Effector CD4-positive, alpha-beta T cell (primary cell): ENCODE results near the gene CNOT6.

ENCODE experiments used
- DNase-seq: peaks from one replicate; pipeline ENCODE4 v3.0.0-alpha.2; 2020

CNOT6 gene

DNA sequence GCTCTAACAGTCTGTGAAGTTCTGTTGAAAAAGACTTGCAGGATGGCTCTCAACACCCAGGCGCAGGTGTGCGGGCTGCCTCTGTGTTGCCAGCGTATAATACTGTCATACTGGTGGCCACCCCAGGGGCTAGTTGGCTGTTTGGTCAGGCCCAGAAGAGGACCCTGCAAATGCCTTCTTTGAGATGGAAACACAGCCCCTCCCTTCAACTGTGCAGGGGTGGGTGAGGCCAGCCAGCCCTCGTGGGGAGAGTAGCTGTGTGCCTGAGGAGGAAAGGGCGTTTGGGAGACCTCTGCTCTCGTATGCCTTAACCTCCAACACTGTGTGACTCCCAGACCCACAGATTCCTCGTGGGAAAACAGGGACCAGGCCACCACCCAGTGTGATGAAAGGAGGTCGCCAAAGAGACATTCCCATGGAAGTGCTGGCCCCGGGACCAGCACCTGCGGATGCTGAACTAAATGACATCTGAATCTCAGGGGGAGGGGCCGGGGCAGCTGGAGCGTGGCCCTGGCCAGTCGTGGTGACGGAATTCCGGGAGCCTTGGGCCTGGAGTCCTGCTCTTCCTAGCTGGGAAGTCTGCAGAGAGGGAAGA is 108.4 kb downstream of the CNOT6 start:
- no peak for DNase-seq

DNA sequence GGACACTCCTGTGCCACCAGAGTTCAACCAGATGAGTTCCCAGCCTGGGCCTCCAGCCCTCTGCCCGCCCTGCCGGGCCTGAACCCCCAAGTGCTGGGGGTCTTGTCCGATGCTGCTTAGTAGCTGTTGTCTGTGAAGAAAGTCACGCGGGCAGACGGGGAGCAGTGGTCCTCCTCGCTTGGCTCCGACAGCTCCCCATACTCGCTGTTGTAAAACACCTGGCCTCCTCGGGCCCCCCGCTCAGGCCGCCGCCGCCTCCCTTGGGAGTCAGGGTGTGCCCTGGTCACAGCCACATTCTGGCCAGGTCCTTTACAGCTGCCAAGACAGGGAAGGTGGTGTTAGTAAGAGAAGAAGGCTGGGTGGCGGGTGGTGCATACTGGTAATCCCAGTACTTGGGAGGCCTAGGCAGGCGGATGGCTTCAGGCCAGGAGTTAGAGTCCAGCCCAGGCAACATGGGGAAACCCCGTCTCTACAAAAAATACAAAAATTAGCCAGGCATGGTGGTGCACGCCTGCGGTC is 109.0 kb downstream of the CNOT6 start:
- DNase-seq: no peak

DNA sequence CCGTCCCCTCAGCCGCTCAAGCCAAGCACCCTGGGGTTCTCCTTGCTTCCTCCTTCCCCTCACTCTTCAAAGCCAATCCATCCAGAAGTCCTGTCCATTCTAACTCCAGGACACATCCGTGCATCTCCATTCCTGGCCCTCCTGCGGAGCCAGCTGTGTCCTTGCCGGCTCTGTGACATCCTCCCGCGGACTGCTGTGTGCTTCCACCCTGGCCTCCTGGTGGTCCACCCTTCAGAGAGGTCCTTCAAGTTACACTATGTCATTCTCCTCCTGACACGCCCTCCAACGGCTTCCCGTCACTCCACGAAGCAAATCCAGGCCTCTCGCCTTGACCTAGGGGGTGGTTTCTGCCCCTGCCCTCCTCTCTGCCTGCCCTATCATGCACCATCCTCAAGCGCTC is 110.1 kb downstream of the CNOT6 start:
- DNase-seq: no peak

DNA sequence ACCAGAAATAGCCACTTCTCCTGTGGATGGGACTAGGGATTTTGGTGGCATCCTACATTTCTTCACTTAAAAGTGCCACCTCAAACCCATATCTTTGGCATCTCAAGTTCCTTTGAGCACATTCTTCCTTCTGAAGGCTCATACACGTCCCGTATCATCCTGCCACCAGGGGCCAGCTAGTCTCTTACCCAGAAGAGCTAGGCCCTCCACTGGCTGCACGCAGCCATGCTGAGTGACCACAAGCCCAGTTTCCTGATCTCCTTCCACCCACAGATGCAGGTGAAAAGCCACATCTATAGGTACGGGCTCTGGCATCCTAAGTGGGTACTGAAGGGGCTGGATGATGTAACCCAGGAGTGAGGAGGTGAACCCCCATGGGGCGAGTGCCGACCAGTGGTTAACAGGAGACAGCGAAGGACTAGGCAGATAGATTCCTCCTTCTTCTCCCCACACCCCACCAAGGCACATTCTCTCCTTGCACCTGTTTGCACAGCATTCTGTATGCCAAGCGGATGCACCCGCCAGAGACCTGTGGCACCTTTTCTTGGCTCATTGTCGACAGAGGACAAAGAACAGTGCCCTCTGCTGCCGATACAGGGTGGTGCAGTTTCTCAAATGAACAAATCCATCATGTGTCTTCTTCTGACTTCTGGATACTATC is 111.5 kb downstream of the CNOT6 start:
- DNase-seq: peak; percentile 58

DNA sequence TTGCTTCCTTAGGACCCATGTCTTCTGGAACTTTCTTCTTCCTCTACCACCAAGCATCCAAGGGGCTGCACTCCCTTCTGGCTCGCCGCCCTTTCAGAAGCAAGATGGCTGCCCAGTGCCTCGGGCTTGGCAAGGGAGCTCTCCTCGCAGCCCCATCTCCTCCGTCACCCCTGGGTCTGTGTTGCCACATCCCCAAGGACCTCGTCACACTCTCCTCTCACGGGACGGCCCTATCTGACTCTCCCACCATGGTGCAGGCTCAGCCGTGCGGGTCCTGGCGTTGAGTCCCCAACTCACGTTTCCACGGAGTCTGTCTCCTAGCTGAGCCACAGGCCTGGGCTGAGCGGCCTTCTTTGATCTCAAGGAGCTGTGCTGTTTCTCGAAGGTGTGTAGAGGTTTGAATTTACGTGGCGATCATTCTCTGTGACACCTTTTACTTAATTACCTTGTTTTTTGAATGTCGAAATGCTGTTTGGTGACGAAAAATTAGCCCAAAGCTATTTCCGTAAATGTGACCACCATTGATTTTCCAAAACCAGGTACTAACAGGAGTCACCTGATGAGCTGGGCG is 112.1 kb downstream of the CNOT6 start:
- DNase-seq: no peak

DNA sequence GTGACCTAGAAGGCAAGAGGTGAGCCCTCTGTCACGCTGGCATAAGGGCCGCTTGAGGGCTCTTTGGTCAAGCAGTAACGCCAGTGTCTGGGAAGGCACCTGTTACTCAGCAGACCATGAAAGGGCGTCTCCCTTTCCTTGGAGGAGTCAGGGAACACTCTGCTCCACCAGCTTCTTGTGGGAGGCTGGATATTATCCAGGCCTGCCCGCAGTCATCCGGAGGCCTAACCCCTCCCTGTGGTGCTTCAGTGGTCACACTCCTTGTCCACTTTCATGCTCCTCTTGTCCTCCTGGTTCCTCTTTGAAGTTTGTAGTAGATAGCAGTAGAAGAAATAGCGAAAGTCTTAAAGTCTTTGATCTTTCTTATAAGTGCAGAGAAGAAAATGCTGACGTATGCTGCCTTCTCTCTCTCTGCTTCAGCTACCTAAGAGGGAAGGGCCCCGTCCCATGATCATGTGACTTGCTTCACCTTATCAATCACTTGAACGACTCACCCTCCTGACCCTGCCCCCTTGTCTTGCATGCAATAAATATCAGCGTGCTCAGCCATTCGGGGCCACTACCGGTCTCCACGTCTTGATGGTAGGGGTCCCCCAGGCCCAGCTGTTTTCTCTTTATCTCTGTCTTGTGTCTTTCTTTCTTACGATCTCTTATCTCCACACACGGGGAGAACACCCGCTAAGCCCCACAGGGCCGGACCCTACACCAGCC is 113.8 kb downstream of the CNOT6 start:
- DNase-seq: no peak

DNA sequence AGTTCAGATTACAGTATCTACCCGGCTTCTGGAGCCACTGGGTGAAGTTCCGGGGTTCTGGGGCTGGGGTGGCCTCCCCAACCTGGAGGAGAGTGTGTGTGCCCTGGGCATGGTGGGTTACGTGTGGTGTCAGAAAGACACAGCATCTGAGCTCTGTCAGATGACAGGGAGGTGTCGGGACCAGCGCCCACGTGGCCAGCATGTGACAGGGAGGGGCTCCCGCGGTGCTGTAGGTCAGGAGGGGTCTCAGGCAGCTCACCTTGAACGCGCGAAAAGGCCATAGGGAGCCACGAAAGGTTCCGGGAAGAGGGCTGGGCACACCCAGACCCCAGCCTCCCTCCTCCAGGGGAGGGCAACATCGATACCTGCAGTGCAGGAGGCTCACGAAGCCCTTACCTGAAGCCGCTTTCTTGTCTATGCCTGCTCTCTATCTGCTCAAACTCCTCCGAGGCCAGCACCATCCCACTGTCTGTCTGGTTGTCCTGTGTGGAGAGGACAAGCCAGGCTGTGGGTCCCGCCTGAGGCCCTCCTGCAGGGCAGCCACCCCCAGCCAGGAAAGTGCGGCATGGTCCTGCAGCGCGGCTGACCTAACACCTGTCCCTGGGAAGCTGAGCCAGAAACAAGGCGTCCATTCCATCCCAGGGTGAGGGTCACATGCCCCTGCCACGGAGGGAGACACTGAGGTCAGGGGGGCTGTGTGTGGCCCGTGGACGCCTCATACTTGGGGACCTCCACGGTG is 114.6 kb downstream of the CNOT6 start:
- no peak for DNase-seq

DNA sequence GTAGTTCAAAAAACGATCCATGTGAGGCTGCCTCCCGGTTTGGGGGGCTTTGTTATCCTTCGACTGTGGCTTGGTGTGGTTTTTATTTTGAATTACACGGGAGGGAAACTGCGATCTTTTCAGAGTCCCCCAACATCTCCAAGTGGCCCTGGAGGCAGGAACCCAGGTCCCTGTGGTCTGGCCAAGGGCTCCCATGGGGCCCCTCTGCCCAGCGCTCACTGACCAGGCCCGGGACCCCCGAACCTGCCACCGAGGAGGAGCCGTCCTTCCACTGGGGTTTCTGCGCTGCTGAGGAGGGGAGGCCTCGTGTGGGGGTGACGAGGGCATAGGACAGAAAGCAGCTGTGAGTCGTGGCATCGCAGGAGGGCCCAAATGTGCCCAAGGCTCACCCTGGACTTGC is 115.2 kb downstream of the CNOT6 start:
- no peak for DNase-seq

DNA sequence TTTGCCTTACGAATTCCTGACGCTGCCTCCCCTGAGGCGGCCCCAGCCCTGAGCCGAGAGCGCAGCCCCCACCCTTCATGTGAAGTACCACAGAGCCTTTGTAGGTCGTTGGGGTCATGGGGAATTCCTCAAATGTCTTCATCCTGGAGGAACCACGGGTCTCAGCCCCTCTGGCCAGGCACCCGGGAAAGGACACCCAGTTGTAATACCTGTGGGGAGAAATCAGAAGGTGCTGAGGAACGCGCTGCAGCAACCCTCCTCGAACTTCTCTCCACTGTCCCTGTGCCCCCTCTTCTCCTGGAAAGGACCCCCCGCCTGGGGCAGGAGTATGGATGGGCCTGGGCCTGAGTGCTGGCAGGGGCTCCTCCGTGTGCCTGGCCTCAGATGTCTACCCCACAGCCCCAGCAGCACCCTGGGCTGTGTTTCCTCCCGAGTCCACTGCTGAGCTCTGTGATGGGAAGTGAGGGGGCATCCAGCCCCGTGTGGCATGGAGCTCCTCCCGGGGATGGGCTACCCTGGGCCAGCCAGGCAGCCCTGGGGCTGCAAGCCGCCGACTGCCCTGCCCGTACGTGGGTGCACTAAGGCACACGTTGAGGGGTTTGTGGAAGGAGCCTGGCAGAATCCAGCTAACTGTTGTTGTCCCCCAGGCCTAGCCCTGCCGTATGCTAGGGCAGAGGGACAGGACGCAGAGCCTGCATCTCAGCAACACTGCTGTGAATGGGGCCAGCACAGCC is 115.8 kb downstream of the CNOT6 start:
- DNase-seq: no peak

DNA sequence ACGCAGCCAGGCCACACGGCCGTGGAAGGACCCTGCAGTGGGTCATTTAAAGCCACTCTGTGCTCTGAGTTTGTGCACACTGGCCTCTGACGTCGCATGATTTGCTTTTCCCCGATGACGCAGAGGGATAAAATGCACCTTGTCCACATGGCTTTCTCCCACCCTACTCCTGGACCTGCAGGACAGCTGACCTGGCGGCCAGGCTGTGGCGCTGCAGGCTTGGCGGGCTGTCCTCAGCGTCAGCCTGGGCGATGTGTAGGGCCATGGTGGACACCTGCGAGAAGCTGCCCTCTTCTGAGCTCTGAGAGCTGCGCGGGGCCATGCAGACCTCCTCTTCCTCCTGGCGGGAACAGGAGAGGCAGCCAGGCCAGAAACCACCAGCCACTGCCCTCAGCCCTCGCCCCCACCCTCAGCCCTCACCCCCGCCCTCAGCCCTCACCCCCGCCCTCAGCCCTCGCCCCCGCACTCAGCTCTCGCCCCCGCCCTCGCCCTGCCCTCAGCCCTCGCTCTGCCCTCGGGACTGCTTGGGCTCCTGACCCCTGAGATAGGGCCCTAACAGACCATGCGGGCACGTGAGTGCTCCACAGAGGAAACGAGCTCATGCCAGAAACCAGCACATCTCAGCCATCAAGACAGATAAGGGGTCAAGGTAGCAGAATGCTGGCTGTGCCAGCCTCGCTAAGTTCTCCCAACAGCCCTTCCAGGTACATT is 117.1 kb downstream of the CNOT6 start:
- no peak for DNase-seq

DNA sequence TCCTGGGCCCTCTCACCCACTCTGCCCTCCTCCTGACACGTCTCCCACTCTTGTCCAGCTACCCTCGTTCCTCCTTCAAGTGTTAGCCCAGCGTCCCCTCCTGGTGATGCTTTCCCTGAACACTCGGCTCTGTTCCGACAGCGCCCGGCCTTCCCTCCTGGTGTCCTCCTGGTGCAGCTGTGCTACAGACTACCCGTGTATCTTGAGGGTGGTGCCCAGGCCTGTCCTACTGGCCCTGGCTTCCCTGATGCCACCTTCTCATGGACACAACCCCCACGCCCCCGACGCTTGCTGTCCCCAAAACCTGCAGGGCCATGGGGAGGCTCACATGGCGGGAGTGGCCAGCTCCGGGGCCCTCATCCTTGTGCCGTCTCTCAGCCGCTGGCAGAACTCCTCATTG is 118.5 kb downstream of the CNOT6 start:
- no peak for DNase-seq

DNA sequence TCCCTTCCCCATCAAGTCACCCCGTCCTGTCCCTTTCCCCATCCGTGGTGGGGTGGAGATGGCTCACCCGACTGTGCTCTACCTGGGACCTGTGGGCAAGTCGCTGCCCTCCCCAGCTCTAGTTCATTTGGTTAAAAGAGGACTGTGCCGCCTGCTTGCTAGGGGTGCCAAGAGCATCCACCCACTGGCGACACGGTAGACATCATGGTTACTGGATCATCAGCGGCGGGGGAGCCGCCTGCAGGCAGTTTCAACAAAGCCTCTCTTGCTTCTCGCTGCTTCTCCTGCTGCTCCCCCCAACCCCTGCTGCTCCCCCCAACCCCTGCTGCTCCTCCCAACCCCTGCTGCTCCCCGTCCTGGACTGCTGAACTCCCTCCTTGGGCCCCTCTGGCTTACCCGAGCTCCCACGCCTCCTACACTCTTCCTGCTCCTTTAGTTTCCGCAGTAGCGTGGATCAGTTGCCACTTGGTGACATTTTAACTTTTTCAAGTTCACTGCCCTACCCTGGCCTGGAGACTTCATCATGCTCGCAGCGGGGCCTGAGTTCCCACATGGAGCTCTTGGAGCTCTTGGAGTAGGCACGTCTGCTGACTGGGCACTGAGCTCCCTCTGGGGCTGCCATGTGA is 119.1 kb downstream of the CNOT6 start:
- DNase-seq: no peak

DNA sequence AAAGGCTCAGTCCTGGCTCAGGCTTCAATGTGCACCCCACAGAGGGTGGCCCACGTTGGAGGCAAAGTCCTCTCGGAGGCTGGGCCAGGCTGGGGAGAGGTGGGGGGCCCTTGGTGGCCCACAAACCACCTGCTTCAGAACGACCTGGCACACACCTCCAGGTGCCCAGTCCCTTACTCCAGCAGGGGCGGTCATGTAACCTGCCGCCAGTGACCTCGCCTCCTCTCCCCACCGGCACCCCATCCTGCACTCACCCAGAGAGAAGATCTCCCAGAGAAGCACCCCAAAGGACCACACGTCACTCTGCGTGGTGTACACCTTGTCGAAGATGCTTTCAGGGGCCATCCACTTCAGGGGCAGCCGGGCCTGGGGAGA is 119.6 kb downstream of the CNOT6 start:
- DNase-seq: no peak

DNA sequence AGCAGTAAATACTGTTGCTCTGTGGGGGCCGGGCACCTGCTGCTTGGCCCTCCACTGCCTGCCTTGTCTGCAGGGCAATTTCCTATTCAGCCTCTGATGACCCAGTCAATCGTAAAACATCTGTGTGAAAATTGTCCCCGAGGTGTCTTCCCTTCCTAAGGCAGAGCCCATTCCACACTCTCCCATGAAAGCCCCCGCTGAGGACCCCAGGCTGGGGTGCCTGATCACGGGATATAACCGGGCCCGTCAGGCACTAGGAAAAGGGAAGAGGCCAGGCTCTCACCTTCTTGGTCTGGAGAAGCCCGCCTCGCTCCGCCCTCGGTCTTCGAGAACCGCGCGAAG is 124.3 kb downstream of the CNOT6 start:
- DNase-seq: no peak

DNA sequence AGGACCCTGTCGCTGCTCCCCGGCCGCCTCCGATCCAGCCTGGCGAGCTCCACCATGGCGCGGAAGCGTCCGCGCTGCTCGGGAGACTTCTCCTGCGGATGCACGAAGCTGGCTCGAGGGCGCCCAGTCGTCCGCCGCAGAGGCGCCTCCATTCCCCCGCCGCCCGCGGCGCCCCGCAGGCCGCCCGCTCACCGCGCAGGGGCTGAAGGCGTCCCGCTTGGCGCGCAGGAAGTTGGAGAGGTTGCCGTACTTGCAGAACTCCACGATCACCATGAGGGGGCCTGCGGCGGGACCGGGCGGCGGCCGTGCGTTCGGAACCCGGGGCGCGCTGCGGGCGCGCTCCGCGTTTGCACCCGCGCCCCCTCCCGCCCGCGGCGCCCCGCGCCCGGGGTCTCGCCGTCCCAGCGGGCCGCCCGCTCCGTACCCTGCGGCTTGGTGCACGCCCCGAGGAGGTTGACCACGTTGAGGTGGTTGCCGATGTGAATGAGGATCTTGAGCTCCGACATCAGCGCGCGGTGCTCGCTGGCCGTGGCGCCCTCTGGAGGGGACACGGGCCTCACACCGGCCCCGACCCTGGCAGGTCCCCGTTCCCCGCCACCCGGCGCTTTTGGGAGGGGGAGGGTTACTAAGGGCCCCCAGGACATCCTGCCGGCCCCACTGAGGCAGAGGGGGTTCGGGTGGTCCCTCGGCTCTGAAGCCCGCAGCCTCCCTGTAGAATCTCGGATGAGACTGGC is 124.8 kb downstream of the CNOT6 start:
- peak; percentile 12 for DNase-seq

DNA sequence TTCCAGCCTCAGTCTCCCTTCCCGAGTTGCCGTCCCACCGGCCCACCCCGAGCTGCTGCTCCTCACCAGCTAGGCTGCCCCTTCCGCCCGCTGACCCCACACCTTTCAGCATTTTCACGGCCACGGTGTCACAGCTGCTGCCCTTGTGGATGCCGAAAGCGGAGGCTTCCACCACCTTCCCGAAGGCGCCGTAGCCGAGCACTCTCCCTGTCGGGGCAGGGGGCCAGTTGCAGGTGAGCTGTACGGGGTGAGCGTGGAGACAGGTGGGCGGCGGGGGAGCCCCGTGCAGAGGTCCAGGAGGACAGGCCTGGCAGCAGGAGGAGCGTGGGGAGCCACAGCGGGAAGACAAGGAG is 125.4 kb downstream of the CNOT6 start:
- DNase-seq: no peak

DNA sequence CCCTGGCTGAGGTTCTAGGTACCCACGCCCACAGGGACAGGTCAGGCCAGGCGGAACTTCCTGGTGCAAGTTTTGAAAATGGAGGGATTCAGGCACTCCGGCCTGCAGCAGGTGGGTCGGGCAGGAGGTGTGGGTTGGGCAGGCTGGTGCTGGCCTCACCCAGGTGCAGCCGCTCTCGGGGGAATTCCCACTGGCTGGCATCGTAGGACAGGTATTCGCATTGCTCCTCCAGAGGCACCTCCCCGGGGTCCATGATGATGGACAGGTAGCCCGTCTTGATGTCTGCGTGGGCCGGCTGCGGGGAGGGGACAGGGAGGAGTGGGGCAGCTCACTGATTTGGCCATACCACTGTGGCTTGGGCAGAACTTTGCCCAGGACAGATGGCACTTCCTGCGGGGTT is 125.8 kb downstream of the CNOT6 start:
- DNase-seq: no peak

DNA sequence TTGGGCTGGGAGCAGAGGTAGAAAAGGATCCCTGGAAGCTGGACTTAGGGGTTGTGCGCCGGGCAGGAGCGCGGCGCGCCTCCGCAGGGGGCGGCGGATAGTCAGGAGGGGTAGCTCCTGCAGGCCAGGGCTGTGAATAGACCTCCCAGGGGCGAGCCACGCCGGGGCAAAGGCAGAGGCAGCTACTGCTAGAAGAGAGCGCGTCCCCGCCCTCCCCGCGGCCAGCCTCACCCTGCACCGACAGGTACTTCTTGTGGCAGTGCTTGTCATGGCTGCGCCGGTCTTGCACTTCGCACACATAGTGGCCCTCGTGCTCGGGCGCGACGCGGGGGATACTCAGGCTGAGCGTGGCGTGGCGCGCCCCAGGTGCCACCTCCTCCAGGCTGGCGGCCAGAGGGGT is 127.1 kb downstream of the CNOT6 start:
- DNase-seq: no peak

DNA sequence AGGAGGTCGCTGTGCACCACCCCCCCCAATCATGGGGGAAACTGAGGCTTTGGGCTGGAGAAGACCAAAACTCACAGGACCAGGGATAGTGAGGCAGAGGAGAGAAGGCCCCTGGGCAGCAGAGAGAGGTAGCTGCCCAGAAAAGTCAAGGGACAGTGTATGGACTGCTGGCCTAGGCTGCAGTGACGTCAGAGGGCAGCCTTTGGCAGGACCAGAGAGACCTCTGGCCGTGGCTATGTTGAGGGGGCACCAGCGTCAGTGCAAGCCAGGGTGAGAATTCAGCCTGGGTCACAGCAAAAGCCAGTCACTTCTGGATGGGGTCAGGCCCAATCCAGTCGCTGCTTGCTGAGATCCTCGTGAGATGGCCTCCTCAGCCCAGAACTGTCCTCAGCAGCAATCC is 128.7 kb downstream of the CNOT6 start:
- DNase-seq: no peak

DNA sequence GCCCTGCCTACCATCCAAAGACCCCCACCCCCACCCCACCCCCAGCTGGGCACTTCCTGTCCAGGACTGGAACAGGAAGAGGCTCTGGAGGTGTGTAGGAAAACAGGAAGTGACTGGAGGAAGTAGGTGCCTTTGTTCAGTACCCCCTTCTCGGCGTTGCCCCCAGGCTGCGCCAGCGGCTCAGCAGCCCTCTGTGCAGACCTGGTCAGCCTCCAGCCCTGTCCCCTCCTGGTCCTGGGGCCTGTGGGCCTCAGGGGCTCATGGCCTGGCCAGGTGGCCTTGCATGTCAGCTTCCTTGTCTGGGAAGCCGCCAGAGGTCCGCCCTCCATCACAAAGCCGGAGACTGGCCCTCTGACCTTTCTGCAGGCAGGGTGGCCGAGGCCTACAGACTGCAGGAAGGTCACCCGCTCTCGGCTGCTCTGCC is 129.2 kb downstream of the CNOT6 start:
- DNase-seq: no peak

DNA sequence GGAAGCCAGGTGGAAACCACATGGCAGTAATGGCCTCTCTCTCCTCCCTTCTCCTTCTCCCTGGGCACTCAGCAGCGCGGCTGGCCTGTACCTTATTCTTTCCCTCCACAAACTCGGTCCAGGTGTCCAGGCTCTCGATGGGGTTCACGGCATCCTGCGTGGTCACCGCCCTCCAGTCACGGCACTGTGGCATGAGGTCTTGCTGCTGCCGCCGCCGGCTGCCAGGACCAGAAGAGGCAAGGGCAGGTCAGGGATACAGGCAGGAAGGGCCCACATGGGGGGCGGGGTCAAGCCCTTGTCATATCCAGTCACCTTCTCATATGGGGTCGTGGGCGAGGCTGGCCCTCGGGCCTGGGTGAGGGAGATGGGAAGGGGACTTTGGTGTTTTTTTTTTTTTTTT is 129.7 kb downstream of the CNOT6 start:
- DNase-seq: no peak
